Activated CD4-positive, alpha-beta T cell treated with anti-CD3 and anti-CD28 coated beads, Interleukin-2, amount 50 U/mL, for 16 hours (primary cell): Measurements from ENCODE around the gene MBNL2.
"Not testable (repeated sequence)": the region's sequence is repeated elsewhere in the genome, so short reads cannot be mapped to it uniquely, and the experiment has no call there.

Experiments
- DNase-seq: peaks from one replicate; pipeline ENCODE4 v3.0.0-alpha.2; 2020

The MBNL2 gene

DNA sequence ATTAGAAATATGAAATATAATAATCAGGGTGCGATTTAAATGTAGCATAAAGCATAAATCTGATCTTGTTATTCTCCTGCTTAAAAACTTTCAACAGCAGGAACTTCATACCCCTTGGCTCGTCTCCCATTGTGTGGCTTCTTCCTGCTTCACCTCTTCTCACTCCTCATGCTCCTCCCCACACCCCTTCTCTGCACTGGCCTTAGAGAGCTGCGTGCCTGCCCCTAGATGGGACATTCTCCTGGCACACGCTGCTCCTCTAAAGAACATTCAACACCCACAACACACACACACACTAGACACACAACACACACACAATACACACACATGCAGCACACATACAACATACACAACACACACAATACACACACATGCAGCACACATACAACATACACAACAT, 107.2 kb downstream of the MBNL2 start:
- DNase-seq = no peak

DNA sequence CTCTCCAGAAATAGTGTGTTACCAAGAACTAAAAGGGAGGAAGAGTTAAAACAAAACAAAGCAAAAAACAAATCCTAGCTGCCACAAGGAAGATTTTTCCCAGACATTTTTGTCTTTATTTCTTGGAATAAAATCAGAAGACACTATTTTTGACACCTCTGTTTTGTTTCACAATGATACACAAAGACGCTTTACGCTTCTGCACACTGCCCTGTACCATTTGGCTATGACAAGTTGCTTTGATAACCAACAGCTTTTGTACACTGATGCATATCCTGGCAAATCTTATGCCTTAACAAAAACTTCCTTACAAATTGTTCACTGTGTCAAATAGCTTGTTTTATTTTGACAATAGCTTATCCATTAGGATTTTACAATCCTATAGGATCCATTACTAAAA, 108.3 kb downstream of the MBNL2 start:
- DNase-seq = no peak

DNA sequence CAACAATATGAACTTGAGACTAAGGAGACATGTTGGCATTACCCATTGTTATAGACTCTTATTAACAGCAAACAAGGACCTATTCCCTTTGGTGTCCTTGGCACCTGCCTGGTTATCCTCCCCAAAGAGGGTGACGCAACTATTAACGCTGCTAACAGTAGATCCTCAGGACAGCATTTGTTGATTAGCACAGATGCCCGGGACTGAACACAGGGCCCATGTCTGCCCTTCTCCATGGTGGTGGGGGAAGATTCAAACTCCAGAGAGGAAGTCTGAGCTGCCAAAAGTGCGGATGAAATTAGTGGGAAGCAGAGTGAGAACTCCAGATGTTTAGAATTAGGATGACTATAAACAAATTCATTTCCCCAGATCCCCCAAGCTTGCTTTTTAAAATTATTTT, 110.6 kb downstream of the MBNL2 start:
- no peak for DNase-seq

DNA sequence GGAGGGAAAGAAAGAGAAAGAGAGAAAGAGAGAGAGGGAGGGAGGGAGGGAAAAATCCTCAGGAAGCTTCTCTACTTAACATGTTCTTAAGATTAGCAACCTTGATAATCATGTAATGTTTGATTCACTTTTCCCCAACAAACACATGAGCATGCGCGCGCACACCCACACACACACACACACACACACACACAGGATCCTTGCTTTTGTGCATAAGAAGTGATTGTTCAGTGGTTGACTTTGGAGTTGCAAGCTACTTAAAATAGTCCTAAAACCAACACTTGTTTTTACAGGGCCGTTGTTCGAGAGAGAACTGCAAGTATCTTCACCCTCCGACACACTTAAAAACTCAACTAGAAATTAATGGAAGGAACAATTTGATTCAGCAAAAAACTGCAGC, 111.8 kb downstream of the MBNL2 start:
- no peak for DNase-seq

DNA sequence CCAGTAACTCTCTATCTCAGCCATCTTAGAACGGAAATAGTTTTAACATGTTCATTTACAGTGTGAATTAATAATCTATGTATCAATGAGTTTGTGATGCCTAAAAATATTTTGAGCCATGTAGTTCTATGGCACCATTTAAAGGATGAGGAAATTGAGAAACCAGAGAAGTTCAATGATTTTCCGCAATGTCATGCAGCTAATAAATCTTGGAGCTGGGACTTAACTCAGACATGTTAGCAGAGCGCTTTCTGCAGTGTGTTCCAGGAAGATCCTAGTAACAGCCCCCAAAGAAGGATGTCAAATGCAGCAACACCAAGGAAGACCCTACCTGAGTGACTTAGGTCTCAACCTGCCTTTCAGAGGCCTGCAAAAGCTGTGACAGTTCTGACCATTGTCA, 112.6 kb downstream of the MBNL2 start:
- DNase-seq = no peak

DNA sequence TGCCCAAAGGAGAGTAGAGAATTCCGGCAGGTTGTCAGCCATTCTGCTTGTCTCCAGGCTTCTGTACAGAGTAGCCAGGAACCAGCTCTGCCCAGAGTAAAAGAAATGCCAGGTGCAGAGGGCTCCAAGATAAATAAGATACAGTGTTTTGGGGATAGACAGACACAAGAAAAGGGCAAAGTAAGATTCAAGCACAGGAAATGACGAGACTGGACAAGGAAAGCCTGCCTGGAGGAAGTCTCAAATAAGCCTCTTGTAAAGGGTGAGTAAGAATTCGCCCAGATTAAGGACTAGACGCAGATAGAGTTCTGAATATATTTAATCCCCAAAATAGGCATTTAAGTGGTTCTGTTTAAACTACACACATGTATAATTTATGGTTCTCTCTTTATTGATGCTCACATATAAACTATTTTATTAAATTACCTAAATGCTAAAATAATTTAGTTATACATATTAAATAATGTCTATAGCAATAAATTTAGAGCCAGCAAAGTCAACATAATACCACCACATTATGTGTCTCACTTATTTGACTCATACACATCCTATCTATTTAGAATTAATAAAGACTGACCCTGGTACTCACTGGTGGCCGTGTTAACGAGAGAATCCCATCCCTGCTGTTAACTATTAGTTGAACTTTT, 113.5 kb downstream of the MBNL2 start:
- DNase-seq = no peak

DNA sequence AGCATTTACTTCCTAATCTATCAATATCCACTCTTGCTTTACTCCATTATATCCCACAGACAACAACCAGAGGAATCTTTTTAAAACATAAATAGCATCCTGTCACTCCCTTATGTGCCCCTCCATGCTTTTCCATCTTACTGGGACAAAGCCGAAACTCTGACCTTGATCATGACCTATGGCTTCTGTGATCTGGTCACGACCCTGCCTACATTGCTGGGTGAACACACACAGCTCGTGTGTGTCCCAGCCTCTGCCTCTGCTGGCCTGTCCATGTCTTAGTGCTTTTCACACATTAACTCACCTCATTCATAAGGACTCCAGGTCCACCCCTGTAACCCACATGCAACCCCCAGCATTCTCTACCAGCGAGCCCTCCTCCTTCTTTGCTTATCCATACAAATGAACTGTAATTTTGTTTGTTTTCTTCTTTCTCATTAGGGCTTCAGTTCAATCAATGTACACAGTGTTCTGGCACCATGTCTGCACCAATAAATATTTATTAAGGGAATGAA, 115.9 kb downstream of the MBNL2 start:
- no peak for DNase-seq

DNA sequence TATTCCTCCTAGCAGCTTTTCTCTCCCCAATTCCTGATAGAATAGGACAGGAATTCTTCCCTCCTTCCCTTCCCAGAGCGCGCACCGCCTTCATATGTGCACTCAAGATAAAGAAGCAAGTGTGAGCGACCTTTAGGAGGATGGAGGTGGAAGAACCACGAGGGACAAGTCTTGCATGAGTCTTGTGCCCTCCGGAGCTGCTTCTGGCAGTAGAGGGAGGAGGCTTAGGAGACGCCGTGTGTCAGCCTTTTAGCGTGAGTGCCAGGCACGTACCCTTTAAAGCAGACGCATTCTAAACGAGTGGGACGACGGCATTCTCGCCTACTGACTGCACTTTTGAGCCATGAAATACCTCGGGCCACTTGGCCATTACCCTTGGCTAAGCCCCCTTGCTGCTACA, 116.4 kb downstream of the MBNL2 start:
- DNase-seq = no peak

DNA sequence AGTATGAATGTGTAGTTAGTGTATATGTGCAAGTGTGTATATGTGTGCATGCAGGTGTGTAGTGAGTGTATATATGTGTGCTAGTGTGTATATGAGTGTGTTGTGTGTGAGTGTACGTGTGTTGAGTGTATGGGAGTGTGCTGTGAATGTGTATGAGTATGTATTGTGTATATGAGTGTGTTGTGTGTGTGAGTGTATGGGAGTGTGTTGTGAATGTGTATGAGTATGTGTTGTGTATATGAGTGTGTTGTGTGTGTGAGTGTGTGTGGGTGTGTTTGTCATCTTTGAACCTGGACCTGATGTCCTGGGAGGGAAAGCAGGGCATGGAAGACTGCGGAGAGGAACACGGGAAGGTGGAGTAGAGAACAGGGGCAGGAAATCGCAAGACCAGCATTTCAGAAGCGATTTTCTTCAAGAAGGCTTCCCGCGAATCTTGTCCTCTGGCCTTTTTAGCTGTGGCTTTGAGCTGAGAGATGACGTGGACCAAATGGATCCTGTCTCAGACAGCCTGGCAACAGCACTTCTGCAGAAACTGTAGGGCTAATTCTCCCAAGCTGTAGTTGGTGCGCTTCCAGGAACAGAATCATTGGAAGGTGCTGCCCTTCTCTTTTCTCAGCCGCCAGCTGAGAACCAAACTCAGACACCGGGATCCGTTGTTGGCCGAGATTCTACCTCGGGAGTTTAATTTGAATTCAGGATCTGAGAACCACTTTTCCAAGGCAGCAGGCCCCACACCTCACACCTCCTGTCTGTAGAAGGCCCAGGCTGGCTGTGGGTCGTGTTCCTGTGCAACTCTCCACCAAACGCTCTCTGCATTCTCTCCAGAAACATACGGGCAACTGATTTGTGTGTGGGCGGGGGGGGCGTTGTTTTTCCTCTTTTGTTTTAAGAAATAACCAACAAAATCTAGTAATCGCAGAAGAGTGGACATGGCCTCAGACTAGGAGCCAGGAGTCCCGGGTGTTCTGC, 117.2 kb downstream of the MBNL2 start:
- no peak for DNase-seq

DNA sequence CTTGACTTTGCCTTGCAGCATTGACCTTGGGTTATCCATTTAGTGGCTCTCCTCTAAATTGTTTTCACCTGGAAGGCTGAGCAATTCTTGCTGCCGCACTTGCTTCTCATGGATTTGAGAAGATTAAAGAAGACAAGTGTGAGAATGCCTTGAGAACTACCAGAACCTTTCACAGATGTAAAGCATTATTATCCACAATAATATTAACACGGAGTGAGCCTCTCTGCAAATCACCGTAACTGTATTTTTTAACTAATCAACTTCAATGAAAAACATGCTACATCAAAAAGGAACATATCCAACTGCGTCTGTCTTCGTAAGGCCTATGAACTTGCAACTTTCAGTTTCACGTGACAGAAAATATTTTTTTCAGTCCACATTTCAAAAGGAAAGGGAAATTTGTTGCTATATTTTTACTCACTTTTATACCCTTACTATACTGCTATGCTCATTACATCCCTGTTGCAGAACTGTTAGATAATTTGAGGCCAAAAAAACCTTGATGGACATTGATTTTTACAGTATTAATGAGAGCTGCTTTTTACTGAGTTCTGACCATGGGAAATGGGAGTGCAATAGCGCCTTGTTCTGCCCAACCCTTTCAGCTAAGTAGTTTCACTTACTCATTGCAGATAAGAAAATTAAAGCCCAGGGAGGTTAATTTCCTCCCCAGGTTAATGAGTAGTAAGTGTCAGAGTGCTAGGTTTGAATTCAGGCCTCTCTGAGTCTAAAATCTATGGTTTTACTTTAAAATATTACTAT, 118.0 kb downstream of the MBNL2 start:
- DNase-seq = peak; percentile 24

DNA sequence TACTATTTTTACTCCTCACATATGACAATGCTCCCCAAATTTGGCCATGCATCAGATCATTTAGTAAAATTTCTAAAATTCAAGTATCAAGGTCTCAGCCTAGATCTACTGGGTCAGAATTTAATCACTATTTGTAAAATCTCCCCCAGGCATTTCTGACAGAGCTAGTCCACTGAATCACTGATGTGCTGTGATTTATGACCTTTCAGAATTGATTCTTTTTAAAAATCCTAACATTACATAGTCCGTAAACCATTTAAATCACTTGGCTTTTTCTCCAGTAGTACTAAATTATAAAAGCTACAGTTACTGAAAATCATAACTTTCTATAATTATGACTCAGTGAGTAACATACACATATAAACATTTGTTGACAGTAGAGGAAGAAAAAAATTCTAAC, 119.0 kb downstream of the MBNL2 start:
- no peak for DNase-seq

DNA sequence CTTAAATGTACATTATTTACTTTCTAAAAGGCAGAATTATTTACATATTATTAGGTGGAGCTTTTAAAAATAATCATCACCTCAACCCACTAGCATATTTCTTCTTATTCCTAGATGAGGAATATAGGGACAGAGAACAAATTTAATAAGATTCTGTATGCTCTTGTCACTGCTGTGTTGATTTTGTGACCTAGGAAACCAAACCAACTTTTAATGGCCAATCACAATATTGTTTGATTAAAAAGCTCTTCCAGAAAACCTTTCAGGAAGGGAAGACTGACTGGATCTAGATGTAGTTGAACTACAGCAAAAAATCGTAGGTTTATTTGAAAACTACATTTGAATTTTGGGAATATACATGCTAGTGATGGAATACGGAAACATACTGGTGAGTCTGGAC, 120.0 kb downstream of the MBNL2 start:
- DNase-seq = no peak

DNA sequence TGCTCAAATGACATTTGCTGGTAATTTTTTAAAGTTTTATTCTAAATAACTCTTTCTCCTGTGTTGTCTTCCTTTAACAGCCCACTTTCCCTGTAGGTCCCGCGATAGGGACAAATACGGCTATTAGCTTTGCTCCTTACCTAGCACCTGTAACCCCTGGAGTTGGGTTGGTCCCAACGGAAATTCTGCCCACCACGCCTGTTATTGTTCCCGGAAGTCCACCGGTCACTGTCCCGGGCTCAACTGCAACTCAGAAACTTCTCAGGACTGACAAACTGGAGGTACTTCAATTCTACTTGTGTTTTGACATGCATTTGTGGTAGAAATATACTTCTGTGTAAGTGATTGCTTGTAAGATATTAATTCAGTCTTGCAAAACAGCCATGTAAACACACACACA, 120.8 kb downstream of the MBNL2 start:
- no peak for DNase-seq

DNA sequence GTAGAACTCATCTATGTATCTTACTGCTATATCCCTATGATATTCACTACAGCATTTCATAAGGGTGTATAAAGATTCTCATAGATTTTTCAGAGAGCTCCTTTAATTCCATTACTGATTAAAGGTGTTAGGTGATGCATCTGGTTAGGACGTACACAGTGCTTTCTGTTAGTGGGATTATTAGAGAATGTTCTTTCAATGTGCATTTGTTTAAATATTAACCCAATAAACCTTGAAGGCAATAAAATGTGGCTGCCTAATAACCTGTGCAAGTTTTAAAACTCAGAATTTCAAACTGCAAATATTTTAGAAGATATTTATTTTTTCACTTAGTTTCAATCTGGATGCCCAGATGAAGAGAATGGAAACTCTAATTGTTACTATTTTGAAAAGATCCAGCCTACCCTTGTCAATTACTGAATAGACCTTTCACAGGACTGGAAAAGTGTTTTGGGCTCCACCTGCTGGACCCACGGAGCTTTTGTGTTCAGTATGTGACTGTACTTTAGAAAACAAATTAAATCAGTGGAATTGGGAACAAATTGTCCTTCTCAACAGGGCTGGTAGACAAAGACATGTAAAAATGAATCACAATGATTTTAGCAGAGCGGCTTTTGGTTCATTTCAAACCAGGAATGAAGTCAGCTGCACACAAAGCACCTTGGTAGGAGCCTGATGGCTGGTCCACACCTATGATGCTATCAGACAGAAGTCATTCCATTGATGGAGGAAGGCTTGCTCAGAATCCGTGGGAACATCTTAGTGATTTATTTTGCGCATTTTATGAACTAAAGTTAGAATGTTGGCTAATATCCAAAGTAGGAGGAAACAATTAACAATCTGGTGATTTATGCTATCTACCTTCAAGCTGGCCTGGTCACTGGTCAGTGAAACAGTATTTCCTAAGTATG, 122.4 kb downstream of the MBNL2 start:
- DNase-seq = peak; percentile 62

DNA sequence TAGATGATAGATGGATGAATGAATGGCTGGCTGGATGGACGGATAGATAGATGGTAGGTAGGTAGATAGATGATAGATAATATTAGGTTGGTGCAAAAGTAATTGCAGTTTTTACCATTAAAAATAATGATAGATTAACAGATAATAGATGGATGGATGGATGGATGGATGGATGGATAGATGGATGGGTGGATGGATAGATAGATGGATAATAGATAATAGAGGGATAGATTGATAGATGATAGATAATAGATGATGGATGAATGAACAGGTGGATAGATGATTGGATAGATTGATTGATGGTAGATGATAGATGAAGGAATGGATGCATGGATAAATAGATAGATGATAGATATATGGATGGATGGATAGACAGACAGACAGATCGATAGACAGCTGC, 124.0 kb downstream of the MBNL2 start:
- no peak for DNase-seq

DNA sequence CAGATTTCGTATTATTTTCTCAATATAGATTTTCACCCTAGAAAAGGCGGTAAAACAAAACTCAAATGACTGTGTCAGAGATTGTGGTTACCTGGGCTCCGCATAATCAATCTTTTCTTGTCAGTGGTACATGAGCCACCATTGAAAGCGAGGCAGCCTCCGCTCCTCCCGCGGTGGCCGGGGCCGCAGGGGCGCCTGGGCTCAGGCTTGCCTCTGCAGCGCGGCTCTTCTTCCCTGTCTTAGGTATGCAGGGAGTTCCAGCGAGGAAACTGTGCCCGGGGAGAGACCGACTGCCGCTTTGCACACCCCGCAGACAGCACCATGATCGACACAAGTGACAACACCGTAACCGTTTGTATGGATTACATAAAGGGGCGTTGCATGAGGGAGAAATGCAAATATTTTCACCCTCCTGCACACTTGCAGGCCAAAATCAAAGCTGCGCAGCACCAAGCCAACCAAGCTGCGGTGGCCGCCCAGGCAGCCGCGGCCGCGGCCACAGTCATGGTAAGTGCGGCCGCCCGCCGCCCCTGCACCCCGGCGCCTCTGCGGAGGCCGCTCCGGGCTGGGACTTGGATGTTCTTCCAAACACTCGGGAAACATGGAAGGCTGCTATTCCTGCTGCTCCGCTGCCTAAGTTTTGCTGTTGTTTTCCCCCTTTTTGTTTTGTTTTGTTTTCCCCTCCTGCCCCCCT, 124.6 kb downstream of the MBNL2 start:
- DNase-seq = no peak

DNA sequence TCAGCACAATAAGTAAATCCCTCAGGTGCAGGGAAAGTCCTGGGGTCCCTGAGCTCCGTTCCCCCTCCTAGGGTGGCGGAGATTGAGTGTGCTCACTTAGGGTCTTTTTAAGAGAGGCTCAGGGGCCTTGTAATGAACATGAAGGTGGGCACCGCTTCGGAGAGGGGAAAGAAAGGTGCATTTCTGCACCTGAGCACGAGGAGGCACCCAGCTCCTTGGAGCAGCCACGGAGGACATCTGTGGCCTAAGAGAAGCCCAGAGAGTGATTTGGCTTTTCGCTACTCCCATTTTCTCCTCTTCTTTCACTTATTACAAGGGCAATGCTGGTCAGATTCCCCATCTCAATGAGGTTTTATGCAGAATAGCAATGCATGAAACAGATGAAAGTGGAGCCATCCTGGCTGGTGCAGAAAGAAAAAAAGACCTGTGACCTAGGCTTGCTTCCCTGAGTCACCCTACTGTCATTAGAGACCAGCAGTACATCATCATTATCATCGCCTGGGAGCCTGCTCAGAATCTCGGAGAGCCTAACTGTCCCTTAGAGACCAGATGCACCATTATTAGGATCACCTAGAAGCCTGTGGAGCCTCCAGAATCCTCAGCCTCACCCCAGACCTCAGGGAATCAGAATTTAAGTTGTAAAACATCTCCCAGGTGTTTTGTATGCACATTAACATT, 125.3 kb downstream of the MBNL2 start:
- no peak for DNase-seq

DNA sequence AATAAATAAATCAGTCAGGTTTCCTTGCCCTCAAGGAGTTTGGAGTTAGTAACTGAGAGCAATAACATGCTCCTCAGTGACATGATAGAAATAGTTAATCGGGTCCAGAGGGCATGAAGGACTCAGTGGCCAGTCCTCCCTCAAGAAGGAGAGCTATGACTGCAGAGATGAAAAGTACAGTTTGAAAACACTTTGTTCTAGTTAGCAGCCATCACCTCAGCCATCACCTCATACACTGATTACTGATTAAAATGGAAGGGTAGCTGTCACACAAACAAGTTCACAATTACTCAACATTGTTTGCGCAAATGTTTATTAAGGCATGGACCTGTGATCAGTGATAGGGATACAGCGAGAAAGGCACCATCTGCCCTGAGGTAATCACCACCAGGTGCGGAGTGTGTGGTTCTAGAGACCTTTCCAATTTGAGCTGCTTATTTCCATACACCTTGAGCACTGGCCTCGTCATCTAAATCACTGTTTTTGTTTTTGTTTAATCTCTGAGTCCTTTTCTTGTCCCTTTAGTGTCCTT, 126.5 kb downstream of the MBNL2 start:
- no peak for DNase-seq

DNA sequence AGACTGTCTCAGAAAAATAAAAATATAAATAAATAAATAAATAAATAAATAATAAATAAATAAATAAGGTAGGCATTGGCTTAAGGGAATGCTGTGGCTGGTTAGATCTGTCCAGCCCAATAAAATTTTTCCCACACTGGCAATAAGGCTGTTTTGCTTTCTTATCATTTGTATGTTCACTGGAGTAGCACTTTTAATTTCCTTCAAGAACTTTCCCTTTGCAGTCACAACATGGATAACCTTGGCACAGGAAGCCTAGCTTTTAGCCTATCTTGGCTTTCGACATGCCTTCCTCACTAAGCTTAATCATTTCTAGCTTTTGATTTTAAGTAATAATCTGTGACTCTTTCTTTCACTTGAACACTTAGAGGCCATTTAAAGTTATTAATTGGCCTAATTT, 129.9 kb downstream of the MBNL2 start:
- DNase-seq = not testable (repeated sequence)

DNA sequence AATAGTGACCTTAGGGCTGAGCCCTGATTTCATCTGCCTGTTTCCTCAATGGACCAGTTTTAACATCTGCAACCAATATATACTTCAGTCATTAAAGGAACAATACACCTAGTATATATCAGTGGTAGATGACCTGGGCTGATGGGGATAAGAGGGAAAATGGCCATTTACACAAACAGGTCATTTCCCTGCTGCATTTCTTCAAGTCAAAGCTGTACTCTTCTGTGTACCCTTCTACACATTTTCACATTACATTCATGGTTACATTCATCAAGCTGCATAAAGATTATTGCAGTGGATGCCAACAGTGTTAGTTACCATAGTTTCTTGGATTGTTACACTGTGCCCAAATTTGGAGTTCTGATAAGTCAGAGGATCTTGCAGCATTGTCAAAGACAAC, 130.7 kb downstream of the MBNL2 start:
- DNase-seq = no peak
